IMR-90 (cell line): ENCODE data around the gene FTO. TPM values are rescaled to one million over a fixed set of nuclear protein-coding genes. Genes with fewer than 3 reads are reported as not detected.

Experiments used
- ATAC-seq: fragments of 200-7000 bp; cut with Tn5 transposase; 2 replicates; pipeline ENCODE4 v1.9.1; 2020; ENCODE audit warnings: low read depth, mild to moderate bottlenecking, moderate library complexity
- BruUV-seq: library from RNA; stranded (reverse); fragments of 400-500 nt; replicated peaks from 2 replicates; lab custom pipeline; 2021; lab: Mats Ljungman, UMichigan
- CTCF ChIA-PET: fragments of 300-600 bp; formaldehyde crosslinking; extraction: SDS; loops from one replicate; lab custom pipeline; 2021; ENCODE audit warnings: antibody characterized with exemption; lab: Yijun Ruan, JAX
- POLR2A ChIA-PET: fragments of 300-600 bp; sonication (Branson Sonifier 250); formaldehyde crosslinking; loops from one replicate; lab custom pipeline; 2022; ENCODE audit warnings: antibody characterized with exemption; ENCODE audit not compliant: unreplicated experiment; lab: Charles Lee
- DNase-seq: peaks from one replicate; pipeline ENCODE4 v3.0.0; 2013
- H2AFZ ChIP-seq: replicated peaks from 2 replicates; pipeline ENCODE3; 2013; ENCODE audit warnings: low read length, mild to moderate bottlenecking; ENCODE audit not compliant: poor library complexity
- H2AK5ac ChIP-seq: 2 replicates; pipeline ENCODE4 v1.6.1; 2013; ENCODE audit warnings: low read depth, low read length, inconsistent platforms
- H2AK9ac ChIP-seq: replicated peaks from 2 replicates; pipeline ENCODE3; 2013; ENCODE audit warnings: mild to moderate bottlenecking, low read depth, low read length, moderate library complexity; ENCODE audit not compliant: poor library complexity
- H2BK120ac ChIP-seq: 2 replicates; pipeline ENCODE4 v1.6.1; 2013; ENCODE audit warnings: low read depth, low read length, inconsistent platforms
- H2BK15ac ChIP-seq: 3 replicates; pipeline ENCODE4 v1.6.1; 2013; ENCODE audit warnings: low read depth, low read length, inconsistent platforms
- H2BK20ac ChIP-seq: 2 replicates; pipeline ENCODE4 v1.6.1; 2013; ENCODE audit warnings: low read depth, mild to moderate bottlenecking, inconsistent platforms, low read length, moderate library complexity
- H2BK5ac ChIP-seq: 2 replicates; pipeline ENCODE4 v1.6.1; 2013; ENCODE audit warnings: mild to moderate bottlenecking, low read depth, low read length, inconsistent platforms; ENCODE audit not compliant: poor library complexity, severe bottlenecking
- H3K14ac ChIP-seq: replicated peaks from 2 replicates; pipeline ENCODE4 v1.6.1; 2013; ENCODE audit warnings: low read depth, low read length, inconsistent platforms
- H3K18ac ChIP-seq: 2 replicates; pipeline ENCODE4 v1.6.1; 2013; ENCODE audit warnings: low read depth, low read length, control low read depth
- H3K23ac ChIP-seq: 2 replicates; pipeline ENCODE4 v1.6.1; 2013; ENCODE audit warnings: low read depth, low read length, inconsistent platforms
- H3K27ac ChIP-seq: 2 replicates; pipeline ENCODE4 v1.5.1; 2013; ENCODE audit warnings: mild to moderate bottlenecking, control low read depth, low read length; ENCODE audit not compliant: insufficient read depth
- H3K27me3 ChIP-seq: 2 replicates; pipeline ENCODE4 v1.6.1; 2013; ENCODE audit warnings: low read length; ENCODE audit not compliant: control insufficient read depth, insufficient read depth
- H3K36me3 ChIP-seq: 2 replicates; pipeline ENCODE4 v1.6.1; 2013; ENCODE audit warnings: low read length, mixed read lengths; ENCODE audit not compliant: control insufficient read depth, insufficient read depth
- H3K4ac ChIP-seq: 2 replicates; pipeline ENCODE4 v1.6.1; 2013; ENCODE audit warnings: low read depth, low read length, inconsistent platforms
- H3K4me1 ChIP-seq: 2 replicates; pipeline ENCODE4 v1.6.1; 2013; ENCODE audit warnings: low read length, mixed read lengths; ENCODE audit not compliant: control insufficient read depth, insufficient read depth
- H3K4me2 ChIP-seq: 2 replicates; pipeline ENCODE4 v1.6.1; 2013; ENCODE audit warnings: low read depth, mild to moderate bottlenecking, control low read depth, low read length, moderate library complexity
- H3K4me3 ChIP-seq: 2 replicates; pipeline ENCODE4 v1.5.1; 2013; ENCODE audit warnings: low read depth, mild to moderate bottlenecking, control low read depth, low read length, moderate library complexity; ENCODE audit not compliant: insufficient read depth
- H3K56ac ChIP-seq: 2 replicates; pipeline ENCODE4 v1.6.1; 2013; ENCODE audit warnings: low read length, inconsistent platforms; ENCODE audit not compliant: insufficient read depth; ENCODE audit errors: extremely low read depth
- H3K79me1 ChIP-seq, 2 experiments: 2 replicates each; pipeline ENCODE4 v1.6.1; 2013; ENCODE audit warnings: low read length in 2 of 2, inconsistent platforms in 1 of 2, low read depth in 1 of 2
- H3K9ac ChIP-seq: 2 replicates; pipeline ENCODE4 v1.6.1; 2013; ENCODE audit warnings: low read depth, low read length, control low read depth
- H3K9me1 ChIP-seq: 2 replicates; pipeline ENCODE4 v1.6.1; 2013; ENCODE audit warnings: low read length, inconsistent platforms; ENCODE audit not compliant: insufficient read depth
- H3K9me3 ChIP-seq: 2 replicates; pipeline ENCODE4 v1.6.1; 2013; ENCODE audit warnings: low read length; ENCODE audit not compliant: control insufficient read depth, insufficient read depth
- H4K20me1 ChIP-seq: 2 replicates; pipeline ENCODE4 v1.6.1; 2013; ENCODE audit warnings: low read length, inconsistent platforms; ENCODE audit not compliant: insufficient read depth
- H4K5ac ChIP-seq: 2 replicates; pipeline ENCODE4 v1.6.1; 2013; ENCODE audit warnings: mild to moderate bottlenecking, low read depth, low read length, control low read depth
- H4K8ac ChIP-seq, 2 experiments: 2 replicates each; pipeline ENCODE4 v1.6.1; 2013; ENCODE audit warnings: low read depth in 2 of 2, low read length in 2 of 2, control low read depth in 1 of 2, inconsistent platforms in 1 of 2
- H4K91ac ChIP-seq: 2 replicates; pipeline ENCODE4 v1.6.1; 2013; ENCODE audit warnings: low read depth, low read length, inconsistent platforms; ENCODE audit not compliant: insufficient read depth
- BHLHE40 ChIP-seq: fragments of 150-350 bp; IDR thresholded peaks from 2 replicates; pipeline ENCODE4 v1.6.1; 2016; ENCODE audit warnings: mild to moderate bottlenecking, low read depth, low read length
- CEBPB ChIP-seq: IDR thresholded peaks from 2 replicates; pipeline ENCODE4 v1.6.1; 2012; ENCODE audit warnings: low read depth, low read length, improper control_type of control experiment
- CHD1 ChIP-seq: IDR thresholded peaks from 2 replicates; pipeline ENCODE4 v1.6.1; 2012; ENCODE audit warnings: low read depth, low read length, improper control_type of control experiment
- ELK1 ChIP-seq: fragments of 150-350 bp; IDR thresholded peaks from 2 replicates; pipeline ENCODE4 v1.6.1; 2016; ENCODE audit warnings: low read depth, mild to moderate bottlenecking, low read length, moderate library complexity, borderline replicate concordance
- FOS ChIP-seq: fragments of 150-350 bp; IDR thresholded peaks from 2 replicates; pipeline ENCODE4 v1.6.1; 2016; ENCODE audit warnings: low read depth, low read length
- MAFK ChIP-seq: IDR thresholded peaks from 2 replicates; pipeline ENCODE4 v1.6.1; 2012; ENCODE audit warnings: low read depth, low read length, improper control_type of control experiment
- MAZ ChIP-seq: IDR thresholded peaks from 2 replicates; pipeline ENCODE4 v1.6.1; 2012; ENCODE audit warnings: low read depth, mild to moderate bottlenecking, low read length, improper control_type of control experiment, moderate library complexity, borderline replicate concordance
- MXI1 ChIP-seq: IDR thresholded peaks from 2 replicates; pipeline ENCODE4 v1.6.1; 2012; ENCODE audit warnings: low read depth, mild to moderate bottlenecking, low read length, moderate library complexity, borderline replicate concordance
- POLR2A ChIP-seq: IDR thresholded peaks from 2 replicates; pipeline ENCODE4 v1.6.1; 2012; ENCODE audit warnings: mild to moderate bottlenecking, low read depth, low read length
- RAD21 ChIP-seq: IDR thresholded peaks from 2 replicates; pipeline ENCODE4 v1.6.1; 2012; ENCODE audit warnings: low read length, improper control_type of control experiment
- RCOR1 ChIP-seq: IDR thresholded peaks from 2 replicates; pipeline ENCODE4 v1.6.1; 2012; ENCODE audit warnings: mild to moderate bottlenecking, low read length, improper control_type of control experiment; ENCODE audit not compliant: insufficient replicate concordance
- RFX5 ChIP-seq: IDR thresholded peaks from 2 replicates; pipeline ENCODE4 v1.8.0; 2012; ENCODE audit warnings: low read depth, mild to moderate bottlenecking, low read length, moderate library complexity
- SMC3 ChIP-seq: fragments of 150-350 bp; IDR thresholded peaks from 2 replicates; pipeline ENCODE4 v1.6.1; 2016; ENCODE audit warnings: low read depth, mild to moderate bottlenecking, antibody characterized with exemption, low read length, moderate library complexity
- USF2 ChIP-seq: fragments of 150-350 bp; IDR thresholded peaks from 2 replicates; pipeline ENCODE4 v1.6.1; 2017; ENCODE audit warnings: mild to moderate bottlenecking, antibody characterized with exemption, low read length, low read depth
- WGBS, 2 experiments: methylation state at CpG; one replicate each; pipeline versions ENCODE4 v1.1.5 to v1.1.7; 2013; ENCODE audit warnings: missing lambda C conversion rate in 2 of 2; ENCODE audit not compliant: insufficient read length in 1 of 2; ENCODE audit errors: extremely low coverage in 2 of 2; 5-methylcytosine and 5-hydroxymethylcytosine counted together
- dilution Hi-C: fragments of 300-500 bp; cut with HindIII; formaldehyde crosslinking; loops from one replicate; pipeline ENCODE4 v1.14.3; 2018; ENCODE audit warnings: low sequenced_read_pairs; ENCODE audit not compliant: unreplicated experiment
- in situ Hi-C: fragments of 300-500 bp; cut with MboI; formaldehyde crosslinking; loops from 3 replicates; pipeline ENCODE4 v1.14.3; 2019; ENCODE audit warnings: low sequenced_read_pairs, inconsistent platforms, mixed read lengths
- intact Hi-C: fragments of 100-400 bp; cut with micrococcal nuclease; formaldehyde crosslinking; loops from 2 replicates; pipeline ENCODE4 v1.10.0; 2022
- polyA plus RNA-seq, 3 experiments: library from polyadenylated mRNA; depleted of rRNA; stranded (reverse); fragments of >200 nt; gene quantifications; 2 replicates each; pipeline ENCODE4 v1.2.3, GENCODE V29; 2012; ENCODE audit warnings: low replicate concordance in 1 of 3
- total RNA-seq: library from RNA; depleted of rRNA; stranded (reverse); fragments of >200 nt; gene quantifications from 2 replicates; pipeline ENCODE4 v1.2.3, GENCODE V29; 2012
- TF ChIP-seq, protein P1 (sequence below): conservative IDR thresholded peaks from 2 replicates; pipeline ENCODE4 v1.5.1; 2012; ENCODE audit warnings: mild to moderate bottlenecking, low read depth, low read length, improper control_type of control experiment

The FTO gene
- total and polyA plus RNA-seq, 2 of the 4 experiments (the other 2 are of a cell fraction), result 70.3 to 132 TPM

DNA sequence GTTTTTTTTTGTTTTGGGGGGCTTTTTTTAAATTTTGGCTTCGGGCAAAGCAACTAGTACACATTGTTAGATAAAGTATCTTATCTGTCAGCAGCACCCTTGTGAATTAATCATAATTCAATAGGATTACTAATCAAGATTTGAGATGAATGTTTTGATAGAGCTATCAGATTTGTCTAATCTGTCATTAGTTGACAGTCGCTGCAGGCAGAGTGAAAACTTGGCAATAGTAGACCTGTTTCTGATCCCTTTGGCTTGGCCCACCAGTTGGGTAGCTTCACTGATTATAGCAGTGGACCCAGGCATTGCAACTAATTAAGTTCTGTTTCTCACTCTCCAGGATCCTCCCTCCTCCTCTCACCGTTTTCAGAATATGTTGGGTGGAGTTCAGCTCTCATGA is 324.0 kb downstream of the FTO start:
- Histone ChIP-seq H3K9me1 (peaks cover 3% of the 10 kb centered on the region), H3K18ac (peak overlapping the region; percentile 31), H2BK20ac (peak overlapping the region; percentile 93), H2BK15ac (peak overlapping the region; percentile 96), H2AFZ (peak overlapping the region; percentile 60), H3K9ac (no peak overlapping the region), H2AK9ac (no peak overlapping the region), H2BK5ac (peak overlapping the region; percentile 93), H4K5ac (peak overlapping the region; percentile 55; the same call in 1 of the 2 replicates), H2AK5ac (peak overlapping the region; percentile 93), H3K4me2 (no peak overlapping the region), H3K56ac (peak overlapping the region; percentile 80), H3K14ac (peak overlapping the region; percentile 84), H4K91ac (peak overlapping the region; percentile 93), H3K27ac (peak overlapping the region; percentile 96; the same call in 1 of the 2 replicates), H3K4me3 (no peak overlapping the region), H3K27me3 (no peaks in the 10 kb centered on the region), H3K23ac (peak overlapping the region; percentile 71; the same call in 1 of the 2 replicates), H4K8ac (peak overlapping the region; percentile 58 to 78; a peak in 3 of 4 replicates), H3K36me3 (no peaks in the 10 kb centered on the region), H3K4ac (peak overlapping the region; percentile 91), H4K20me1 (no peaks in the 10 kb centered on the region), H3K79me1 (0 out of 4 replicates have a peak, but pooled peaks cover 3 to 4% of the 10 kb centered on the region in 2 experiments), H2BK120ac (peak overlapping the region; percentile 92), H3K9me3 (peaks cover 3% of the 10 kb centered on the region), H3K4me1 (peaks cover 6% of the 10 kb centered on the region)
- intact Hi-C loops (no loop called here), in situ Hi-C loops (no loop called here), dilution Hi-C loops (no loop called here)
- no TSS peak for BruUV-seq
- WGBS, 2 experiments, result no CpG with 5 or more reads among the region's 3 CpGs
- ChIA-PET CTCF (interaction anchor here (0.5 to 0.7 kb wide), 4 partner anchors 39 to 255 kb away, joined by 3 to 6 read pairs (median 5); no protein-coding TSS in a partner anchor), POLR2A (no interaction called here)
- ATAC-seq (no peak), DNase-seq (no peak)
- TF ChIP-seq RFX5, result no peak
- TF ChIP-seq POLR2A, result no peak
- no peak for TF ChIP-seq CEBPB
- TF ChIP-seq, protein P1, sequence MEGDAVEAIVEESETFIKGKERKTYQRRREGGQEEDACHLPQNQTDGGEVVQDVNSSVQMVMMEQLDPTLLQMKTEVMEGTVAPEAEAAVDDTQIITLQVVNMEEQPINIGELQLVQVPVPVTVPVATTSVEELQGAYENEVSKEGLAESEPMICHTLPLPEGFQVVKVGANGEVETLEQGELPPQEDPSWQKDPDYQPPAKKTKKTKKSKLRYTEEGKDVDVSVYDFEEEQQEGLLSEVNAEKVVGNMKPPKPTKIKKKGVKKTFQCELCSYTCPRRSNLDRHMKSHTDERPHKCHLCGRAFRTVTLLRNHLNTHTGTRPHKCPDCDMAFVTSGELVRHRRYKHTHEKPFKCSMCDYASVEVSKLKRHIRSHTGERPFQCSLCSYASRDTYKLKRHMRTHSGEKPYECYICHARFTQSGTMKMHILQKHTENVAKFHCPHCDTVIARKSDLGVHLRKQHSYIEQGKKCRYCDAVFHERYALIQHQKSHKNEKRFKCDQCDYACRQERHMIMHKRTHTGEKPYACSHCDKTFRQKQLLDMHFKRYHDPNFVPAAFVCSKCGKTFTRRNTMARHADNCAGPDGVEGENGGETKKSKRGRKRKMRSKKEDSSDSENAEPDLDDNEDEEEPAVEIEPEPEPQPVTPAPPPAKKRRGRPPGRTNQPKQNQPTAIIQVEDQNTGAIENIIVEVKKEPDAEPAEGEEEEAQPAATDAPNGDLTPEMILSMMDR, result no peak
- TF ChIP-seq MAFK, result no peak
- TF ChIP-seq CHD1, result no peak
- TF ChIP-seq USF2, result no peak
- no peak for TF ChIP-seq RAD21
- TF ChIP-seq ELK1, result no peak
- TF ChIP-seq BHLHE40, result no peak
- TF ChIP-seq SMC3, result no peak
- TF ChIP-seq MXI1, result no peak
- TF ChIP-seq RCOR1, result no peak
- TF ChIP-seq MAZ, result no peak
- TF ChIP-seq FOS, result no peak
